Nephron (organoid): ENCODE data around the gene MAST3.

Experiments used
- H3K27ac Mint-ChIP-seq, 3 experiments: 2 replicates each; pipeline ENCODE4 v1.8.0; 2020; ENCODE audit warnings: mixed read lengths in 3 of 3, mild to moderate bottlenecking in 2 of 3, moderate library complexity in 1 of 3
- H3K27me3 Mint-ChIP-seq: 2 replicates; pipeline ENCODE4 v1.8.0; 2021; ENCODE audit warnings: low read depth, mild to moderate bottlenecking, moderate library complexity, mixed read lengths
- H3K36me3 Mint-ChIP-seq: 2 replicates; pipeline ENCODE4 v1.8.0; 2020; ENCODE audit warnings: low read depth, mixed read lengths
- H3K4me1 Mint-ChIP-seq: 2 replicates; pipeline ENCODE4 v1.8.0; 2020; ENCODE audit warnings: mixed read lengths
- H3K4me3 Mint-ChIP-seq, 3 experiments: 2 replicates each; pipeline ENCODE4 v1.8.0; 2020; ENCODE audit warnings: mild to moderate bottlenecking in 3 of 3, mixed read lengths in 3 of 3, moderate library complexity in 2 of 3
- H3K9me3 Mint-ChIP-seq: 2 replicates; pipeline ENCODE4 v1.8.0; 2020; ENCODE audit warnings: mixed read lengths
- TF ChIP-seq, protein P1 (sequence below), 3 experiments: fragments of 200-600 bp; sonication (generic); IDR thresholded peaks; one replicate each; pipeline ENCODE4 v1.5.0; 2021; ENCODE audit warnings: antibody characterized with exemption in 3 of 3; ENCODE audit not compliant: unreplicated experiment in 3 of 3

The MAST3 gene

DNA sequence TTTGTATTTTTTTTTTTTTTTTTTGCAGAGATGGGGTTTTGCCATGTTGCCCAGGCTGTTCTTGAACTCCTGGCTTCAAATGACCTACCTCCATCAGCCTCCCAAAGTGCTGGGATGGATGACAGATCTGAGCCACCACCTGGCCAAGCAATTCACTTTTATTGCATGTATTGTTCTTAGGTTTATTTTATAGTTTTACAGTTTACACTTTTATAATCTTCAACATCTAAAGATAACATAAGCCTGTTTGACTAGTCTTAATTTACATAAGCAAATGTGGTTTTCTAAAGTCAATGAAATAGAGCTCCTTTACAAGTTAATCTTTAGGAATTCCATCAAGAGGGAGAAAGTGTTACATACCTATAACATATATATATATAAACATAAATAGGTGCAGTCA lies 86.0 kb downstream of the MAST3 start:
- no peak overlapping the region for H3K27ac Mint-ChIP-seq
- H3K4me3 Mint-ChIP-seq, result no peak overlapping the region
- no peaks in the 10 kb centered on the region for H3K4me1 Mint-ChIP-seq
- H3K36me3 Mint-ChIP-seq, result no peaks in the 10 kb centered on the region
- TF ChIP-seq, protein P1, sequence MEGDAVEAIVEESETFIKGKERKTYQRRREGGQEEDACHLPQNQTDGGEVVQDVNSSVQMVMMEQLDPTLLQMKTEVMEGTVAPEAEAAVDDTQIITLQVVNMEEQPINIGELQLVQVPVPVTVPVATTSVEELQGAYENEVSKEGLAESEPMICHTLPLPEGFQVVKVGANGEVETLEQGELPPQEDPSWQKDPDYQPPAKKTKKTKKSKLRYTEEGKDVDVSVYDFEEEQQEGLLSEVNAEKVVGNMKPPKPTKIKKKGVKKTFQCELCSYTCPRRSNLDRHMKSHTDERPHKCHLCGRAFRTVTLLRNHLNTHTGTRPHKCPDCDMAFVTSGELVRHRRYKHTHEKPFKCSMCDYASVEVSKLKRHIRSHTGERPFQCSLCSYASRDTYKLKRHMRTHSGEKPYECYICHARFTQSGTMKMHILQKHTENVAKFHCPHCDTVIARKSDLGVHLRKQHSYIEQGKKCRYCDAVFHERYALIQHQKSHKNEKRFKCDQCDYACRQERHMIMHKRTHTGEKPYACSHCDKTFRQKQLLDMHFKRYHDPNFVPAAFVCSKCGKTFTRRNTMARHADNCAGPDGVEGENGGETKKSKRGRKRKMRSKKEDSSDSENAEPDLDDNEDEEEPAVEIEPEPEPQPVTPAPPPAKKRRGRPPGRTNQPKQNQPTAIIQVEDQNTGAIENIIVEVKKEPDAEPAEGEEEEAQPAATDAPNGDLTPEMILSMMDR (IDR thresholded peaks at IDR 0.05; ENCODE audit: unreplicated experiment in 3 of 3), result no peak
- H3K9me3 Mint-ChIP-seq, result no peaks in the 10 kb centered on the region
- peaks cover 5% of the 10 kb centered on the region for H3K27me3 Mint-ChIP-seq

DNA sequence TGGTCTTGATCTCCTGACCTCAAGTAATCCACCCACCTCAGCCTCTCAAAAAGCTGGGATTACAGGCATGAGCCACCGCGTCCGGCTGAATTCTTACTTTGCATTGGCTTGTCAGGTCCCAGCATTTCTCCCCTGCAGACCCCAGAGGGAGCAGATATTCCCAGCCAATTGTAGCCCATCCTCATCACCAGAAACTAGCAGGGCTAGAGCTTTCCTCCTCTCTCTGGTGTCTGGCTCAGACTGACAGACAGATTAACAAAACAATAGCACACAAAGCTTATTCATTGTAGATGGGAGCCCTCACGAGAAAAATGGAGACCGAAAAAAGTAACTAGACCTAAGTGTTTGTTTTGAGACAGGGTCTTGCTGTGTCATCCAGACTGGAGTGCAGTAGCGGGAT lies 88.0 kb downstream of the MAST3 start:
- no peaks in the 10 kb centered on the region for H3K4me1 Mint-ChIP-seq
- no peaks in the 10 kb centered on the region for H3K36me3 Mint-ChIP-seq
- TF ChIP-seq, protein P1 (IDR thresholded peaks at IDR 0.05; ENCODE audit: unreplicated experiment in 3 of 3), result no peak
- H3K9me3 Mint-ChIP-seq, result no peaks in the 10 kb centered on the region
- no peak overlapping the region for H3K27ac Mint-ChIP-seq
- H3K27me3 Mint-ChIP-seq, result no peaks in the 10 kb centered on the region
- H3K4me3 Mint-ChIP-seq, result no peak overlapping the region

DNA sequence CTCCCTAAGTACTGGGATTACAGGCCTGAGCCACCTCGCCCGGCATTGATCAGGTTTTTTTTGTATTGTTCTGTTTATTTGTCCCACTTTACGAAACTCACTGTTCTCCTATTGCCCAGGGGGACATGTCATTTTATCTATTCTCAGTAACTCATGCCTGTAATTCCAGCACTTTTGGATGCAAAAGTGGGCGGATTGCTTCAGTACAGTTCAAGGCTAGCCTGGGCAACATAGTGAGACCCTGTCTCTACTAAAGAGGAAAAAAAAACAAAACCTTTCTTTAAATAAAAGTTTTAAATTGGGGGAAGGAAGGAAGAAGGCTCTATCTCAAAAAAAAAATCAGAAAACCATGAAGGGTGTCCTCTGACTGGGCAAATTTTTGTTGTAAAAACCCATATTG lies 92.7 kb downstream of the MAST3 start:
- Mint-ChIP-seq H3K36me3 (no peaks in the 10 kb centered on the region), H3K4me3 (no peak overlapping the region)

DNA sequence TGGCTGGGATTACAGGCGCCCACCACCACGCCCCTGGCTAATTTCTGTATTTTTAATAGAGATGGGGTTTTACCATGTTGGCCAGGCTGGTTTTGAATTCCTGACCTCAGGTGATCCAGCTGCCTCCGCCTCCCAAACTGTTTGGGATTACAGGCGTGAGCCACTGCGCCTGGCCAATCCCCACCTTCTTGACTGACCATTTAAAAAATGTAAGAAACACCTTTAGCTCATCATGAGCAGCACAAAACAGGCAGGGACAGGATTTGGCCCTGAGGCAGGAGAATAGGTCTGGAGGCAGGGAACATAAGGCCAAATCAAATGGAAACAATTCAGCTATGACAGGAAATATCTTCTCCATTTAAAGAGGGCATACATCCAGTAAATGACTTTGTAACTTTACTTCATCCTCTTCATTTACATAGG lies 94.1 kb downstream of the MAST3 start:
- Mint-ChIP-seq H3K36me3 (no peaks in the 10 kb centered on the region), H3K9me3 (no peaks in the 10 kb centered on the region), H3K4me1 (peaks cover 14% of the 10 kb centered on the region), H3K27ac (peak overlapping the region; percentile 95 to 97 (median 95)), H3K4me3 (peak overlapping the region; percentile 86 to 89 (median 86)), H3K27me3 (no peaks in the 10 kb centered on the region)
- TF ChIP-seq, protein P1 (IDR thresholded peaks at IDR 0.05; ENCODE audit: unreplicated experiment in 3 of 3), result no peak

More for the DNA sequence above, 92.7 kb downstream of the MAST3 start:
- no peaks in the 10 kb centered on the region for H3K27me3 Mint-ChIP-seq
- no peak overlapping the region for H3K27ac Mint-ChIP-seq
- no peaks in the 10 kb centered on the region for H3K9me3 Mint-ChIP-seq
- TF ChIP-seq, protein P1 (IDR thresholded peaks at IDR 0.05; ENCODE audit: unreplicated experiment in 3 of 3), result no peak
- peaks cover 14% of the 10 kb centered on the region for H3K4me1 Mint-ChIP-seq

DNA sequence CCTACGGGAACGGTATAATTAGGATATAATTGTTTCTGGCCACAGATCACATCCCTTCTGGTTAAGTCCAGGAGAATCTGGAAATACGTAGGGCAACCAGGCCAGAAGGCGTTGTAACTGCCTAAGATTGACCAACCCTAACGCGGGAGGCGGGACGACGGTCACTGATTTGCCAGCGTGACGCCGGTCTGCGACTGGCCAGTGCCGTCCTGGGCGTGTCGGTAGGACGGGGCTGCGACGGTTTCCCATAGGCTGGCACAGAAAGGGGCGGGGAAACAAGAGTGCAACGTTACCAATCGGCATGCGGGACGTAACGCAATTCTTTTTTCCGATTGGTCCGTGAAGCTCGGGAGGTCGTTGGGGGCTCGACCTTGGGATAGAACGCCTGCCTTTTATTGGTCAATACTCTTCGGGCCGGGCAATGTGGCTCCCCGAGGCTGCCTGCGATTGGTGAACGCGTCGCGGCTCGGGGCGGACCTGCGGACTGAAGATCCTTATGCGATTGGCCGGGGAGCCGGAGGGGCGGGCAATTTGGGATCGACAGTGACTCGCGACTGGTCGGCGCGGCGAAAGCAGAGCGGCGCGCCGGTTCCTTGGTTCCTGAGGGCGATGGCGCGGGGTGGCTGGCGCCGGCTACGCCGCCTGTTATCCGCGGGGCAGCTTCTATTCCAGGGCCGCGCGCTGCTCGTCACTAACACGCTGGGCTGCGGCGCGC lies 95.3 kb downstream of the MAST3 start, which contains the start of gene MPV17L2:
Gene MPV17L2 (plus strand): TSS at position 546 of the 715 bp plus-strand sequence. CDS start 64 bp downstream, at position 610.
- H3K4me3 Mint-ChIP-seq, result peak within 1 kb of the TSS; percentile 86 to 89 (median 86)
- TF ChIP-seq, protein P1 (IDR thresholded peaks at IDR 0.05; ENCODE audit: unreplicated experiment in 3 of 3), result no peak
- peaks cover 14% of the 10 kb centered on the region for H3K4me1 Mint-ChIP-seq
- no peaks in the 10 kb centered on the region for H3K27me3 Mint-ChIP-seq
- no peaks in the 10 kb centered on the region for H3K9me3 Mint-ChIP-seq
- no peaks in the 10 kb centered on the region for H3K36me3 Mint-ChIP-seq
- peak within 1 kb of the TSS; percentile 95 to 97 (median 95) for H3K27ac Mint-ChIP-seq
